ENCODE measurements around the gene C2CD2L. TPM values are rescaled to one million over a fixed set of nuclear protein-coding genes. Genes with fewer than 3 reads are reported as not detected.
"Not testable (repeated sequence)": the region's sequence is repeated elsewhere in the genome, so short reads cannot be mapped to it uniquely, and the experiment has no call there.

The C2CD2L gene
- total and polyA plus RNA-seq, 10 of the 15 experiments (the other 5 are each of a cell fraction or from before 2014, with no cell fraction given), result 0.21 to 9.6 (median 5.1) TPM

GRCh38 chr11:119101759-119102423 lies 5.3 kb upstream of the C2CD2L start, which contains the start of gene DPAGT1 (continued):
- TF ChIP-seq MLLT1 (IDR thresholded peaks at IDR 0.05) (peak; percentile 77; the same call in 1 of the 2 replicates), IKZF2 (IDR thresholded peaks at IDR 0.05) (peak; percentile 9 to 41; a peak in 1 of 4 replicates), SUZ12 (IDR thresholded peaks at IDR 0.05; ENCODE audit: unreplicated experiment) (no peak), EZH2 (IDR thresholded peaks at IDR 0.05; ENCODE audit: borderline replicate concordance, control insufficient read depth, low read depth, low read length) (no peak), NR2F1 (conservative IDR thresholded peaks at IDR 0.05) (peak; percentile 68), NFYB (IDR thresholded peaks at IDR 0.05; ENCODE audit: insufficient read depth, low read depth, low read length) (peak; percentile 41; the same call in 1 of the 2 replicates), RAD51 (IDR thresholded peaks at IDR 0.05) (peak; percentile 97)

GRCh38 chr11:119103161-119103664 lies 3.9 kb upstream of the C2CD2L start:
- H3K27me3 ChIP-seq (replicated peaks in 1 of 2; ENCODE audit: control insufficient read depth in 2 of 2, insufficient read depth in 2 of 2, low read length in 1 of 2); DNase-seq (ENCODE audit: low read depth, low spot score); ATAC-seq; in situ Hi-C loops (cut with MboI); H3K36me3 ChIP-seq (ENCODE audit: control insufficient read depth in 2 of 2, insufficient read depth in 2 of 2, low read length in 1 of 2); H2AFZ ChIP-seq (ENCODE audit: control insufficient read depth, low read depth, low read length); H4K20me1 ChIP-seq (ENCODE audit: control insufficient read depth, insufficient read depth); BruUV-seq (replicated peaks); FAIRE-seq; H3K9me3 ChIP-seq (replicated peaks; ENCODE audit: control insufficient read depth, insufficient read depth, low read length): not testable (repeated sequence)
- Histone ChIP-seq H3K4me3 (peak overlapping the region; percentile 97; the same call in 1 of the 2 replicates), H3K79me2 (ENCODE audit: control insufficient read depth, insufficient read depth, low read length) (peaks cover 38% of the 10 kb centered on the region), H3K4me2 (ENCODE audit: control insufficient read depth, insufficient read depth) (peak overlapping the region; percentile 88), H3K9ac (ENCODE audit: control insufficient read depth, insufficient read depth, low read length) (peak overlapping the region; percentile 87), H3K4me1 (ENCODE audit: control insufficient read depth, insufficient read depth, low read length) (peaks cover 23% of the 10 kb centered on the region), H3K27ac (ENCODE audit: control insufficient read depth, insufficient read depth) (peak overlapping the region; percentile 96; the same call in 1 of the 2 replicates)
- intact Hi-C loops (cut with micrococcal nuclease; ENCODE audit: unreplicated experiment), result loop anchor here (5.0 kb wide), 2 partner anchors 86 to 176 kb away; partner anchors contain the start of genes BCL9L, RPS25 and TRAPPC4
- SMC1A ChIA-PET (ENCODE audit: uncharacterized antibody, unreplicated experiment), result interaction anchor here (1.2 to 1.8 kb wide), 5 partner anchors 19 to 93 kb away, joined by 4 to 17 read pairs (median 4); partner anchors contain the start of genes HINFP, NLRX1, RPS25 and TRAPPC4
- RAD21 ChIA-PET (ENCODE audit: unreplicated experiment), result interaction anchor here (0.8 to 1.7 kb wide), 4 partner anchors 18 to 235 kb away, joined by 3 to 22 read pairs (median 4); partner anchors contain the start of genes CBL and HINFP
- CTCF ChIA-PET, result interaction anchor here (1.5 to 2.2 kb wide), 5 partner anchors 35 to 221 kb away, joined by 3 to 10 read pairs (median 8); partner anchors contain the start of genes CBL and VPS11
- POLR2A ChIA-PET, result interaction anchor here (0.7 to 2.4 kb wide), 5 partner anchors 18 to 1687 kb away, joined by 3 to 25 read pairs (median 8); partner anchors contain the start of genes HINFP, HMBS and MCAM
- WGBS (ENCODE audit: insufficient coverage, insufficient replicate concordance, low lambda C conversion rate, missing lambda C conversion rate), result 89% methylated on average over 18 of the region's 18 CpGs
